Measurements from ENCODE around the gene HOXA1.

The HOXA1 gene

GRCh38 chr7:27095897-27096767, at the start of gene HOXA1:
TSS of gene HOXA1 (minus strand) at chr7:27096000. CDS start at chr7:27095912, 88 bp downstream.
- DNase-seq (ENCODE audit: low read depth in 2 of 2, low spot score in 1 of 2), result peak; percentile 25 to 57

- DNase-seq (ENCODE audit: low read depth in 2 of 2, low spot score in 1 of 2), result no peak
Measured at GRCh38 chr7:27145165-27145913, 49.5 kb upstream of the HOXA1 start.

- no peak for DNase-seq (ENCODE audit: low read depth in 2 of 2, low spot score in 1 of 2)
Measured at GRCh38 chr7:27144781-27145164, 49.0 kb upstream of the HOXA1 start.

- DNase-seq (ENCODE audit: low read depth in 2 of 2, low spot score in 1 of 2), result no peak
Measured at GRCh38 chr7:27143950-27144780, 48.4 kb upstream of the HOXA1 start.

- DNase-seq (ENCODE audit: low read depth in 2 of 2, low spot score in 1 of 2), result no peak
Measured at GRCh38 chr7:27143023-27143949, 47.5 kb upstream of the HOXA1 start, which contains the start of gene HOXA5. TSS of gene HOXA5 (minus strand) at chr7:27143681. CDS start at chr7:27143607, 74 bp downstream.

GRCh38 chr7:27142580-27143022, 46.8 kb upstream of the HOXA1 start:
- no peak for DNase-seq (ENCODE audit: low read depth in 2 of 2, low spot score in 1 of 2)

- no peak for DNase-seq (ENCODE audit: low read depth in 2 of 2, low spot score in 1 of 2)
Measured at GRCh38 chr7:27141923-27142579, 46.3 kb upstream of the HOXA1 start.

GRCh38 chr7:27141137-27141922, 45.5 kb upstream of the HOXA1 start:
- DNase-seq (ENCODE audit: low read depth in 2 of 2, low spot score in 1 of 2), result no peak

- DNase-seq (ENCODE audit: low read depth in 2 of 2, low spot score in 1 of 2), result no peak
Measured at GRCh38 chr7:27140126-27140857, 44.5 kb upstream of the HOXA1 start.

- no peak for DNase-seq (ENCODE audit: low read depth in 2 of 2, low spot score in 1 of 2)
Measured at GRCh38 chr7:27139334-27140125, 43.7 kb upstream of the HOXA1 start.

GRCh38 chr7:27138985-27139333, 43.2 kb upstream of the HOXA1 start:
- DNase-seq (ENCODE audit: low read depth in 2 of 2, low spot score in 1 of 2), result no peak

GRCh38 chr7:27138472-27138871, 42.7 kb upstream of the HOXA1 start:
- no peak for DNase-seq (ENCODE audit: low read depth in 2 of 2, low spot score in 1 of 2)

- no peak for DNase-seq (ENCODE audit: low read depth in 2 of 2, low spot score in 1 of 2)
Measured at GRCh38 chr7:27137640-27138315, 42.0 kb upstream of the HOXA1 start.

GRCh38 chr7:27134392-27134791, 38.6 kb upstream of the HOXA1 start:
- no peak for DNase-seq (ENCODE audit: low read depth in 2 of 2, low spot score in 1 of 2)

- DNase-seq (ENCODE audit: low read depth in 2 of 2, low spot score in 1 of 2), result no peak
Measured at GRCh38 chr7:27133409-27134231, 37.8 kb upstream of the HOXA1 start.

- DNase-seq (ENCODE audit: low read depth in 2 of 2, low spot score in 1 of 2), result no peak
Measured at GRCh38 chr7:27132978-27133377, 37.2 kb upstream of the HOXA1 start.

All from stimulated activated CD8-positive, alpha-beta memory T cell treated with anti-CD3 and anti-CD28 coated beads, Interleukin-4, amount 100 ng/mL, for 1 hour (primary cell).